Measurements from ENCODE around the gene UBR4.

Gene UBR4

GRCh38 chr1:19046972-19047731, 162.9 kb downstream of the UBR4 start:
- DNase-seq = no peak

GRCh38 chr1:19045898-19046880, 163.9 kb downstream of the UBR4 start:
- DNase-seq = no peak

GRCh38 chr1:19044975-19045831, 164.9 kb downstream of the UBR4 start:
- DNase-seq = no peak

DNA sequence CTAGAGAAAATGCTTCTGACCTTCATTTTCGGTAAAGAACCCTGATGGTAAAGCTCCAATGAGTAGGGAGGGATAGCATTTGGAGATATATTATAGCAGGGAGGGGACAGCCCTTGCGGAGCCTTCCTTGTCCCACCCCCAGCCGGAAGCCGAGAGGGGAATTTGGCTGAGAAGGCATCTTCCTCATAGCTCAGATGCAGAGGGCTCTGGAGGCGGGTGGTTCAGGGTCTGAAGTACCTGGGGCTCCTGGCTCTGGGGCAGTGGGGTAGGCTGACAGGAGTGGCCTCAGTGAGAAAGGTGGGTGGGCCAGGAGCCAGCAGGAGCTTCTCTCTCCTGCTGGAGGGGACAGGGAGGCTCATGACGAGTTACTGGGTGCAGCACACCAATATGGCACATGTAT, 165.6 kb downstream of the UBR4 start:
- DNase-seq = no peak

- DNase-seq = no peak
Measured at GRCh38 chr1:19043579-19044443, 166.3 kb downstream of the UBR4 start.

GRCh38 chr1:19042675-19043578, 167.1 kb downstream of the UBR4 start:
- no peak for DNase-seq

GRCh38 chr1:19040010-19040680, 169.9 kb downstream of the UBR4 start:
- no peak for DNase-seq

DNA sequence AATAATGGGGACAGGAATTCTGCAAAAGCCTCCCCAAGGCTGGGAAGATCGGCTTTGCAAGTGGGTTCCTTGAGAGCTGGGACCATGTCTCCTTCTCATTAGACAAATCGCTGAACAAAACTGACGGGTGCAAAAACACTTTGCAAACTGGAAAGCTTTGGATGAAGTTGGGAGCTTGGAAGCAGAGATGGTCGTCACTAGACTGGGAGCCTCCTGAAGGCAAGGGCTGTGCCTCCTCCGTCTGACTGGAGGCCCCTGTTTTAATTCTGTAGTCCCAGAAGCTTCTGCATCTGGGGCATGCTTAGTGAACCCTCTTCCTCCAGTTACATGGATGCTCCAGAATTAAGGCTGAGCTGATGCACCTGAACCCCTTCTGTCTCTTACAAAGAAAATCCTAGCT, 171.3 kb downstream of the UBR4 start:
- no peak for DNase-seq

GRCh38 chr1:19038096-19038495, 172.0 kb downstream of the UBR4 start:
- DNase-seq = no peak

DNA sequence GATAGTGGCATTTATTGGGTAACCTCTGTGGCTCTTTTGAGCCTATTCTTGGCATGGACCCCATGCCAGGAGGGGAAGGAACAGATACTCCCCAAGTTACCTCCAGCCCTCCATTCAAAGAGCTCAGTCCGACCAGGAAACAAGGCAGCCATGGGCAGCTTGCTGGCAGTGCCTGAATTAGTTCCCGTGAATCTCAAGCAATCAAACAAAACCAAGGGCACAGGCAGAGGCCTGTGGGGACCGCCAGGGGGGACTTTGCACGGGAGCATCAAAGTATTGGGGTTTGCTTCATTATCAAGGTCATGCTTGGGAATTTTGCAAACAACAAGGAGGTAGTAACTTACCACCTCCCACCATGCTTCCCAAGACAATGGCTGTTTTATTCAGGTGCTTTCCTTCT, 172.4 kb downstream of the UBR4 start:
- DNase-seq = no peak

GRCh38 chr1:19036813-19037605, 173.1 kb downstream of the UBR4 start:
- no peak for DNase-seq

DNA sequence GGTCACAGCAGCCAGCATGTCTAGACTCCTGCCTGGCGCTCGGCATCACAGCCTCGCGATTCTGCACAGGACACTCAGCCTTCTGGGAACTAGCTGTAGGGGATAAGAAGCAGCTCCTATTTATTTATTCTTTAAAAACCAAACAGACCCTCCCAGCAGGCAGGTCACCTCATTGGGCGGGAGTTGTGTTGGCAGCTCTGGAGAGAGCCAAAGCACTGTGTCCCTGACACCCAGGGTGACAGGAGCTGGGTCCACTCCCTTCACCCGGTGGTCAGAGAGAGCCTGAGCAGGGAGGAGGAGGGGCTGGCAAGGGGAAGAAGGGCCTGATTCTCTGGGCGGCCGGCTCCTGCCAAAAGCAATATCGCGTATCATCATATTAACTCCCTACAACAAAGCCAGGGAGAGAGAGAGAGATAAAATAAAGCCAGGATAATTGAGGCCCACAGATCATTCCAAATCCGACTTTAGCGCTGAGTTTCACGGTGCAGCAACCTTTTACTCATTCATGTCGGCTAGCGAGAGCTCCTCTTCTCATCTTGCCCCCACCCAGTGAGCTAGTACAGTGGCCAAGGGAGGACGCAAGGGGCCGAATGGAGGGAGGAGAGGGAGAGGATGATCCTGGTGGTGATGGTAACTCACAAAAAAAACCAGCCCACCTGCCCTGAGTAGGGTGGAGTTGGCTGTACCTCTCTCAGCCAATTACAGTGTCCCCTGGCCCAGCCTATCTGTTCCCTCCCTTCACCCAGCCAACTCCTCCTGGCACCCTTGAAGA, 173.8 kb downstream of the UBR4 start:
- no peak for DNase-seq

DNA sequence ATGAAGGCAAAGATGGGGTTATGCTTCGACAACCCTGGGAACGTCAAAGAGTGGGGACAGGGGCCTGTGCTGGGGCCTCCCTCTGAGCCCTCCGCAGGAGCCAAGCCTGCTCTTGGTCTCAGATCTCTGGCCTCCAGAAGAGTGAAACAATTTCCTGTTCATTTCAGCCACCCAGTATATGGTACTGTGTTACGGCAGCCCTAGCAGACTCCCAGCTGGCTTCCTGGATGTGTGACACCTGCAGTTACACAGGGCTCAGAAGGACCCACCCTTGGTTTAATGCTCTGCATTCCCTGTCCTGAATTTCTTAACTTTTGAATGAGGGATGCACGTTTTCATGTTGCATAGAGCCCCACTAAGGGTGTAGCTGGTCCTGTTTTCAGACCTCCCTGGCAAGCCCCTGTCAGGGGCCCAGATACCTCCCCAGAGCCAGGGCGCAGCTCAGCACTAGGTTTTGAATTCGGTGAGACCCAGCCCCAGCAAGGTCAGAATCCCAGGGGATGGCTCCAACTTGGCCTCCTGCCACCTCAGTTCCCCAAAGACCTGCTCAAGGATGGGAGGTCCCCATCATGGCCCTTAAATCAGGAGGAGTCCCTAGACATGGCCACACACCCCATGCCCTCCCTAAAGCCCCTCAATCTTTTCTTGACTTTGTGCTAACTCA, 174.6 kb downstream of the UBR4 start:
- DNase-seq = no peak

DNA sequence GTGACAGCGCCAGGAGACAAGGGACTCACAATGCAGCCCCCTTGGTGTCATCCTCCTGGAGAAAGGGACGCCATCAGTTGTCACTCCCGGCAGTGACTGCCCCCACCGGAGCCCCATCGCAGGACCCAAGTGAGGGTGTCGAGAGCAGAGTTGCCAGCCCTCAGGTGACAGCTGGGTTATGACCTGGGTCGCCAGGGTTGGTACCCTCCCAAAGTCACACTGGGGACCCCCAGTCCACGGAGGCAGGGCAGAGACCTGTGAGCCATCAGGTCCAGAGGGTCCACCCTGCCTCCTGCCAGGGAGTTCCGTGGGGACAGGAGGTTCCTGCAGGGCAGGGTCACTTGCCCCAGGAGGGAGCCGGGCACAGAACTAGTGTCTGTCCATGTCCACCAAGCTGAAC, 175.3 kb downstream of the UBR4 start:
- no peak for DNase-seq

GRCh38 chr1:19033926-19034680, 176.0 kb downstream of the UBR4 start:
- DNase-seq = no peak

DNA sequence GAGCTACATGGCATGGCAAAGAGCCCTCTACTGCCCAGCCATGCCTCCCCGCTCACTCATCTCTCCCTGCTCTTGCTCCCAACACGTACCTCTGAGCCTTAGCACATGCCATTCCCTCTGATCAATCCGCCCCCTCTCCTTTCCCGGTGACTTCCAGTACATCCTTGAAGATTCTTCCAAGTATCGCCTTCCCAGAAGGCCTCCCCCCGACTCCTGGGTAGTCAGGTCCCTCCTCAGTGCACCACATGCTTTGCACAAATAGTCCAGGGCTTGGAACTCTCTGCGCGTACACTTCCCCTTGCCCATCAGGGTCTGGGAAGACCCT, 176.6 kb downstream of the UBR4 start:
- DNase-seq = no peak

DNA sequence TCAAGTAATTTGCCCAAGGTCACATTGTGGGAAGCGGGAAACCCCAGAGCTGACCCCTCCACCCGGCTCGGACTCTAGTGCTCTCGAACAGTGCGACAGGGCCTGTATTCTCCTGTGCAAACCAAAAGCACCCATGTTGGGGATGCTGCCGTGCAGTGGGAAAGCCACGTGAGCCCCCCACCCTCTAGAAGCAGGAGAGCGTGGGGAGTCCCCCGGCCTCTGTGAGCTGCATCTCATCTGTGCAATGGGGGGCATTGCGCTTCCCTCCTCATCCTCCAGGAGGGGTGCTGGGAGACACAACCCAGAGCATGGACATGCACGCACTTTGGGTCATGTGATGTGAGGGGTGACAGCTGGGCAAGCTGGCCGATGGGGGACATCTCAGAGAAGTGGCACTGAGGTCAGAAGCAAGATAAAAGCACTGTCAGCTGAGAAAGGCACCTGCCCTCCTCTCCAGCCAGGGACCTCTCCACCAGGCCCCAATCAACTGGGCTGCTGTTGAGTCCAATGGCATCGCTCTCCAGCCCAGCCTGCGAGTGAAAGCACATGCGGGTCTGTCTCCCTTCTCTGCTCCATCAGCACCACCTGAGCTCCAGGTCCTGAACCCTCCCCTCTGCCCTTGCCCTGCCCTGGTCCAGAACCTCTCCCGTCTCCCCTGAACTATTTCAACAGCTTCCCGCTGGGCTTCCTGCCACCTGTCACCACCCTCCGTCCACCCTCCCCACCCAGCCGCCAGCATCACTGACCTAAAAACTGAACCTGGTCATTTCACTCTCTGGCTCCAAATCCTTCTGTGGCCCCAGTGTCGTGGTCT, 177.2 kb downstream of the UBR4 start:
- DNase-seq = no peak

Data from NCI-H2171 (cell line).